ENCODE results near the gene APBB2. TPM values are rescaled to one million over a fixed set of nuclear protein-coding genes. Genes with fewer than 3 reads are reported as not detected.

Gene APBB2
- total RNA-seq, 4 donors from 2014 or later: 32.4 to 133 (median 92.1) TPM

- TF ChIP-seq CTCF (IDR thresholded peaks at IDR 0.05): no peak
- TF ChIP-seq POLR2A (IDR thresholded peaks at IDR 0.05): no peak
- no peaks in the 10 kb centered on the region for H3K36me3 ChIP-seq
- no peak overlapping the region for H3K27ac ChIP-seq
- DNase-seq: no peak
- H3K4me1 ChIP-seq: no peaks in the 10 kb centered on the region
- no peaks in the 10 kb centered on the region for H3K27me3 ChIP-seq
- H3K9me3 ChIP-seq: no peaks in the 10 kb centered on the region
- intact Hi-C loops (cut with DNase I; ENCODE audit: low total_unique reads): no loop called here
- H3K4me3 ChIP-seq: no peak overlapping the region
Observed at GRCh38 chr4:41092128-41092527, 122.2 kb downstream of the APBB2 start.

- Histone ChIP-seq H3K4me3 (no peak overlapping the region), H3K27me3 (no peaks in the 10 kb centered on the region), H3K27ac (no peak overlapping the region), H3K9me3 (peaks cover 0 to under 1% of the 10 kb centered on the region in 2 donors), H3K36me3 (no peaks in the 10 kb centered on the region), H3K4me1 (no peaks in the 10 kb centered on the region)
- intact Hi-C loops (cut with DNase I; ENCODE audit: low total_unique reads): no loop called here
- no peak for DNase-seq
- TF ChIP-seq POLR2A (IDR thresholded peaks at IDR 0.05): no peak
- no peak for TF ChIP-seq CTCF (IDR thresholded peaks at IDR 0.05)
Observed at GRCh38 chr4:41081847-41082246, 132.5 kb downstream of the APBB2 start.

- TF ChIP-seq POLR2A (IDR thresholded peaks at IDR 0.05) (no peak), CTCF (IDR thresholded peaks at IDR 0.05) (no peak)
- no peak for DNase-seq
- H3K36me3 ChIP-seq: no peaks in the 10 kb centered on the region
- no peaks in the 10 kb centered on the region for H3K9me3 ChIP-seq
- intact Hi-C loops (cut with DNase I; ENCODE audit: low total_unique reads): no loop called here
- H3K4me1 ChIP-seq: no peaks in the 10 kb centered on the region
- H3K27ac ChIP-seq: no peak overlapping the region
- H3K4me3 ChIP-seq: no peak overlapping the region
- H3K27me3 ChIP-seq: no peaks in the 10 kb centered on the region
Observed at GRCh38 chr4:41080976-41081375, 133.4 kb downstream of the APBB2 start.

- intact Hi-C loops (cut with DNase I; ENCODE audit: low total_unique reads): no loop called here
- H3K36me3 ChIP-seq: no peaks in the 10 kb centered on the region
- no peak overlapping the region for H3K4me3 ChIP-seq
- no peaks in the 10 kb centered on the region for H3K4me1 ChIP-seq
- no peak for TF ChIP-seq POLR2A (IDR thresholded peaks at IDR 0.05)
- TF ChIP-seq CTCF (IDR thresholded peaks at IDR 0.05): no peak
- H3K27me3 ChIP-seq: no peaks in the 10 kb centered on the region
- H3K27ac ChIP-seq: no peak overlapping the region
- H3K9me3 ChIP-seq: no peaks in the 10 kb centered on the region
- no peak for DNase-seq
Observed at GRCh38 chr4:41079881-41080560, 134.3 kb downstream of the APBB2 start.

- H3K9me3 ChIP-seq: no peaks in the 10 kb centered on the region
- intact Hi-C loops (cut with DNase I; ENCODE audit: low total_unique reads): no loop called here
- H3K4me1 ChIP-seq: no peaks in the 10 kb centered on the region
- no peak for DNase-seq
- H3K36me3 ChIP-seq: no peaks in the 10 kb centered on the region
- no peaks in the 10 kb centered on the region for H3K27me3 ChIP-seq
- H3K4me3 ChIP-seq: no peak overlapping the region
- no peak for TF ChIP-seq POLR2A (IDR thresholded peaks at IDR 0.05)
- TF ChIP-seq CTCF (IDR thresholded peaks at IDR 0.05): no peak
- no peak overlapping the region for H3K27ac ChIP-seq
Observed at GRCh38 chr4:41077628-41078027, 136.7 kb downstream of the APBB2 start.
